Measurements from ENCODE around the gene POMGNT2.

- no peak for TF ChIP-seq ZFX (IDR thresholded peaks at IDR 0.05)
- TF ChIP-seq CTCF (conservative IDR thresholded peaks at IDR 0.05): no peak
Observed at GRCh38 chr3:43076857-43077256, 29.0 kb downstream of the POMGNT2 start.
